ENCODE measurements around the gene BAIAP2. TPM values are rescaled to one million over a fixed set of nuclear protein-coding genes. Genes with fewer than 3 reads are reported as not detected.

The BAIAP2 gene
- total RNA-seq, 1 experiment from 2014 or later = not detected

DNA sequence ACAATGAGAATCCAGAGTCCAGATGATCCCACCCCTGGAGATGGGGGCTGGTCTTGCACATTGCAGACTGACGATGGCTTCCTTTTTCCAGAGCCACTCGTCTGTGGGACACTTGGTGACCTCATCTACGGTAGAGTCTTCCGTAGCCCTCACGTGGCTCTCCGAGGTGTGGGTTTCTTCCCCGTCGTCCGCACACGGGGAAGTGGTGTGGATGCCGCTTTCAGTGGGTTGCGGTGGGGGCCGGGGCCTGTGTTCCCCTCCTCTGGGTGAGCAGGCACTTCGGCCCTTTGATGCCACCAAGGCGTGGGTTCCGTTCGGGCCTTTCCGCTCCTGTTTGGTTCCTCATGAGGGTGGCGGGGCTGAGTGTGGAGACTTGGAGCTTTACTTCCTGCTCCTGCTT, 21.4 kb downstream of the BAIAP2 start:
- H4K20me1 ChIP-seq (ENCODE audit: insufficient read depth, low read depth, low read length) = no peaks in the 10 kb centered on the region
- H3K4me2 ChIP-seq (ENCODE audit: low read depth, low read length, poor library complexity, severe bottlenecking) = no peak overlapping the region
- H2AFZ ChIP-seq (ENCODE audit: low read length) = no peak overlapping the region
- no peaks in the 10 kb centered on the region for H3K4me1 ChIP-seq (ENCODE audit: low read length)
- H3K79me2 ChIP-seq (ENCODE audit: low read length) = no peaks in the 10 kb centered on the region
- H3K9me2 ChIP-seq (replicated peaks; ENCODE audit: insufficient read depth, low read length) = no peaks in the 10 kb centered on the region
- DNase-seq = no peak
- H3K4me3 ChIP-seq (ENCODE audit: low read length) = no peak overlapping the region
- no peaks in the 10 kb centered on the region for H3K27me3 ChIP-seq (ENCODE audit: low read length)
- H3K36me3 ChIP-seq (ENCODE audit: insufficient read depth, low read length) = no peaks in the 10 kb centered on the region
- H3K9ac ChIP-seq (ENCODE audit: low read length) = no peak overlapping the region
- no peaks in the 10 kb centered on the region for H3K9me3 ChIP-seq (ENCODE audit: low read length)
- H3K27ac ChIP-seq (ENCODE audit: low read length) = no peak overlapping the region

DNA sequence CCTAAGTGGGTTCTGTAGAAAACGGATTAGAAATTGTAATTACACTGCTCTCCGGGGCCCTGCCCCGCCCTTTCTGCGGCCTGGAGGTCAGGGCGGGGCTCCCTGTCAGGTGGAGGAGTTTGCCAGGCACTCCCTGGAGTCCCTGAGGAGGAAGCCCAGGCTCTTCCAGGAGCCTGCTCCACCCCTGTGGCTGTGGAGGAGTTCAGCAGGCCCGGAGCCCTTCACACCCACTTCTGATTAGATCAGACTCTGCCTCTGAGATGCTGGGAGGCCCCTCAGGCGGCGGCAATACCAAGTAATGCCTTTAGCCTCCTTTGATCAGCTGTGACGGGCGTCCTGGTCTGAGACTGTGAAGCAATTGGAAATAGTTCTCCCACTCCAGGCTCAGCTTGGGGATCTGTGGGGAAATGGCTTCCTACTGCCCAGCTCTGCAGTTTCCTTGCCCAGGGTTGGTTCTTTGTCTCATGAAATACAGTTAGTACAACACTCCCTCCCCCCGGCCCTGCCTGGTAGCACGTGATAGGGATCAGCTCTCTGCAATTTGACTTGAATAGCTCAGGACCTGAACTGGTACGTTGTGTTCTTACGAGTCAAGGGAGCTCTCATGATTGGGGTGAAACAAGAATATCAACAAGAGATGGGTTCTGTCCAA, 22.3 kb downstream of the BAIAP2 start:
- H3K9ac ChIP-seq (ENCODE audit: low read length) = no peak overlapping the region
- no peaks in the 10 kb centered on the region for H3K9me2 ChIP-seq (replicated peaks; ENCODE audit: insufficient read depth, low read length)
- no peaks in the 10 kb centered on the region for H4K20me1 ChIP-seq (ENCODE audit: insufficient read depth, low read depth, low read length)
- H2AFZ ChIP-seq (ENCODE audit: low read length) = no peak overlapping the region
- no peak overlapping the region for H3K4me2 ChIP-seq (ENCODE audit: low read depth, low read length, poor library complexity, severe bottlenecking)
- H3K27me3 ChIP-seq (ENCODE audit: low read length) = no peaks in the 10 kb centered on the region
- DNase-seq = no peak
- H3K4me3 ChIP-seq (ENCODE audit: low read length) = no peak overlapping the region
- H3K27ac ChIP-seq (ENCODE audit: low read length) = no peak overlapping the region
- no peaks in the 10 kb centered on the region for H3K36me3 ChIP-seq (ENCODE audit: insufficient read depth, low read length)
- H3K9me3 ChIP-seq (ENCODE audit: low read length) = no peaks in the 10 kb centered on the region
- no peaks in the 10 kb centered on the region for H3K79me2 ChIP-seq (ENCODE audit: low read length)
- H3K4me1 ChIP-seq (ENCODE audit: low read length) = no peaks in the 10 kb centered on the region

DNA sequence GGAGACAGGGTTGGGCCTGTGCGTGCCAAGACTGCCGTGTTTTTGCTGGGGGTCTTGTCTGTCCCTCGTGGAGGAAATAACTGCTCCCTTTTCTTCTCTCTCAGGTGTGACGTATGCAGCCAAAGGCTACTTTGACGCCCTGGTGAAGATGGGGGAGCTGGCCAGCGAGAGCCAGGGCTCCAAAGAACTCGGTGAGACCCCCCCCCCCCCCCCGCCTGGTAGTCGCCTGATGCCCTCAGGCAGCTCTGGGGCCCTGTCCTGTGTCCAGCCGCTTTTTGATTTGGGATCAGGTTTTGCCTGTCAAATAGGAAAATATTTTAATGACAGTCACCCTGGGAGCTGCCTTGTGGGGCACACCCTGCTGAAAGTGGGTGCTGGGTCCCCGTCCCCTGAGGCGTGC, 22.8 kb downstream of the BAIAP2 start:
- no peak for DNase-seq
- Histone ChIP-seq H3K27ac (ENCODE audit: low read length) (no peak overlapping the region), H3K79me2 (ENCODE audit: low read length) (no peaks in the 10 kb centered on the region), H3K27me3 (ENCODE audit: low read length) (no peaks in the 10 kb centered on the region), H3K4me3 (ENCODE audit: low read length) (no peak overlapping the region), H2AFZ (ENCODE audit: low read length) (no peak overlapping the region), H3K36me3 (ENCODE audit: insufficient read depth, low read length) (no peaks in the 10 kb centered on the region), H3K9me3 (ENCODE audit: low read length) (no peaks in the 10 kb centered on the region), H4K20me1 (ENCODE audit: insufficient read depth, low read depth, low read length) (no peaks in the 10 kb centered on the region), H3K9me2 (replicated peaks; ENCODE audit: insufficient read depth, low read length) (no peaks in the 10 kb centered on the region), H3K9ac (ENCODE audit: low read length) (no peak overlapping the region), H3K4me2 (ENCODE audit: low read depth, low read length, poor library complexity, severe bottlenecking) (no peak overlapping the region), H3K4me1 (ENCODE audit: low read length) (no peaks in the 10 kb centered on the region)

DNA sequence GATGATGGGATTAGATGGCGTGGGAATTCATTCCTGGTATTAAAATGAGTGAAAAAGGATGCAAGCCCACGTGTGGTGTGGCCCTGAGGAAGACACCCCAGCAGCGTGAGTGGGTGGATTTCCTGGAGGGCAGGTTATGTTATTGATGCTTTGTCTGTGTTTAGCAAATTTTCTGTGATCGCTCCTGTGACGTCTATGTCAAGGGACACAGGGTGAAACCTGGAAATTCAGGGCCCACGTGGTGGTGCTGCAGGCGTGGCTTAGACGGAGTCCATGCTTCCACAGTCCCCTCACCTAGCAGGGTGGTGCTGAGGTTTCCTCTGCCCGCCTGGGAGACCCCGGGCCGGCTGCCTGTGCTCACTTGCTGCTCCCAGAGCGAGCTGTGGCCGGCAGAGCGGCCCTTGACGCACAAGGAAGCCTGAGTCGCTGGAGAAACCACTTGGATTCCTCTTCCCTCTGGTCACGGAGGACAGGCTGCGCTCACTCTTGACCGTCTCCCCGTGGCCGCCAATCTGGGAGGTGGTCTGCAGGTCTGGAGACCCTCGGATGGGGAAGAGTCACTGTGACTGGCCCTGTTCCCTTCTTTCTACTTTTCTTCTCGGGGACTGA, 23.4 kb downstream of the BAIAP2 start:
- no peaks in the 10 kb centered on the region for H3K9me3 ChIP-seq (ENCODE audit: low read length)
- H3K79me2 ChIP-seq (ENCODE audit: low read length) = no peaks in the 10 kb centered on the region
- DNase-seq = no peak
- H3K9ac ChIP-seq (ENCODE audit: low read length) = no peak overlapping the region
- H3K27me3 ChIP-seq (ENCODE audit: low read length) = no peaks in the 10 kb centered on the region
- no peaks in the 10 kb centered on the region for H3K4me1 ChIP-seq (ENCODE audit: low read length)
- H3K4me3 ChIP-seq (ENCODE audit: low read length) = no peak overlapping the region
- H3K4me2 ChIP-seq (ENCODE audit: low read depth, low read length, poor library complexity, severe bottlenecking) = no peak overlapping the region
- no peaks in the 10 kb centered on the region for H3K36me3 ChIP-seq (ENCODE audit: insufficient read depth, low read length)
- no peak overlapping the region for H3K27ac ChIP-seq (ENCODE audit: low read length)
- H4K20me1 ChIP-seq (ENCODE audit: insufficient read depth, low read depth, low read length) = no peaks in the 10 kb centered on the region
- no peaks in the 10 kb centered on the region for H3K9me2 ChIP-seq (replicated peaks; ENCODE audit: insufficient read depth, low read length)
- no peak overlapping the region for H2AFZ ChIP-seq (ENCODE audit: low read length)

DNA sequence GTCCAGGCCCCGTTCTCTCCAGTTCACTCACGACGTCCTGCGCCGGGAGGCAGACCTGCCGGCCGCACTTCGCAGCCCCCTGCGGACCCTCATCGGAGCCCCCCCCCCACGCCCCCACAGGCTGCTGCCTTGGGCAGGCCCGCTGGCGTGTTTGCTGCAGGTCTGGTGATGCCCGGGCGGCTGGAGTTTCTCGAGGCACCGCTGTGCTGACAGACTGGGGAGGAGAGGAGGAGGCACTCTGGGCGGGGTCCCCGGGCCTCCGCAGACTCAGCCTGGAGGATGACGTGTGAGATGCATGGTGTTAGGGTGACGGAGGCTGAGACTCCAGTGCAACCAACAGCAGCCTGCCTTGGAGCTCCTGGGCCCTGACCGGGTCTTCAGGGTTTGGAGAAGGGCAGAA, 24.1 kb downstream of the BAIAP2 start:
- Histone ChIP-seq H3K4me1 (ENCODE audit: low read length) (no peaks in the 10 kb centered on the region), H3K79me2 (ENCODE audit: low read length) (no peaks in the 10 kb centered on the region), H3K9ac (ENCODE audit: low read length) (no peak overlapping the region), H3K9me3 (ENCODE audit: low read length) (no peaks in the 10 kb centered on the region), H4K20me1 (ENCODE audit: insufficient read depth, low read depth, low read length) (no peaks in the 10 kb centered on the region), H2AFZ (ENCODE audit: low read length) (no peak overlapping the region), H3K4me2 (ENCODE audit: low read depth, low read length, poor library complexity, severe bottlenecking) (no peak overlapping the region), H3K27me3 (ENCODE audit: low read length) (no peaks in the 10 kb centered on the region), H3K36me3 (ENCODE audit: insufficient read depth, low read length) (no peaks in the 10 kb centered on the region), H3K27ac (ENCODE audit: low read length) (no peak overlapping the region), H3K9me2 (replicated peaks; ENCODE audit: insufficient read depth, low read length) (no peaks in the 10 kb centered on the region), H3K4me3 (ENCODE audit: low read length) (no peak overlapping the region)
- no peak for DNase-seq

DNA sequence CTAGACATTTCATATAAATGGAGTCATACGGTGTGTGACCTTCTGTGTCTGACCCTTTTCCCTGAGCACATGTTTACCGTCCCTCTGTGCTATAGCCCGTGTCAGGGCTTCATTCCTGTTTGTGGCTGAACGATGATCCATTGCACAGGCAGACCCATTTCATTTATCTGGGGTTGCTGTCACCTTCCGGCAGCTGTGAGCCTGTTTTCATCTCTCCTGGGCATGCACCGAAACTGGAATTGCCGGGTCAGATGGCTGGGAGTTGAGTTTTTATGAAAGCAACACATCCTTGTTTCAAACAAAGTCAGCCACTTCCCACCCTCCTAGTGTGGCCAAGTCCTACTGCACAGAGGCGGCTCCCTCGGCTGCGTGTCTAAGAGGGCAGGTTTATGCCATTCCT, 25.5 kb downstream of the BAIAP2 start:
- Histone ChIP-seq H3K4me3 (ENCODE audit: low read length) (no peak overlapping the region), H4K20me1 (ENCODE audit: insufficient read depth, low read depth, low read length) (no peaks in the 10 kb centered on the region), H3K9me2 (replicated peaks; ENCODE audit: insufficient read depth, low read length) (no peaks in the 10 kb centered on the region), H3K4me2 (ENCODE audit: low read depth, low read length, poor library complexity, severe bottlenecking) (no peak overlapping the region), H3K27ac (ENCODE audit: low read length) (no peak overlapping the region), H2AFZ (ENCODE audit: low read length) (no peak overlapping the region), H3K9me3 (ENCODE audit: low read length) (no peaks in the 10 kb centered on the region), H3K36me3 (ENCODE audit: insufficient read depth, low read length) (no peaks in the 10 kb centered on the region), H3K4me1 (ENCODE audit: low read length) (no peaks in the 10 kb centered on the region), H3K79me2 (ENCODE audit: low read length) (no peaks in the 10 kb centered on the region), H3K27me3 (ENCODE audit: low read length) (no peaks in the 10 kb centered on the region), H3K9ac (ENCODE audit: low read length) (no peak overlapping the region)
- DNase-seq = no peak

DNA sequence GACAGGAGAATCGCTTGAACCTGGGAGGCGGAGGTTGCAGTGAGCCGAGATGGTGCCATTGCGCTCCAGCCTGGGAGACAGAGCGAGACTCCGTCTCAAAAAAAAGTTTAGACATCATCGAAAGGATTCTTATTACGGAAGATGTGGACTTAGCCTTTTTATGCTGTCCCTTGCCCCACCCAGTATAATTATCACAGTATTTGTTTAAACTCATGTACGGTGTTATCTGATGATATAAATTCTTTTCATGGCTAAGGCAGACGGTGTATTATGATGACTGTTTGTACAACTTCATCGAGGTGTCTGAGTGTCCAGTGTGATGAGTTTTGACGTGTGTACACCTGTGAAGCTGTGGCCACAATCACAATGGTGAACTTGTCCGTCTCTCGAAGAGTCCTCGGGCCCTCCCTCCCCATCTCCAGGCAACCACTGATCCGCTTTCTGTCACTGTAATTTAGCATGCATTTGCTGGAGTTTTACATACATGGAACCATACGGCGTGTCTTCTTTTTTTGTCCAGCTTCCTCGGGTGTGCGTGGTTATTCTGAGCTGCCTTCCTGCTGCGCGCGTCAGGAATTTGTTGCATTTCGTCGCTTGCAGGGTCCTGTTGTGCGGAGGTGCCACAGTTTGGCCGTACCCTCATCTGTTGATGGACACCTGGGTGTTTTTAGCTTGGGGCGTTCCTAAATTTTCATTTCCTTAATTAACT, 26.2 kb downstream of the BAIAP2 start:
- no peak overlapping the region for H2AFZ ChIP-seq (ENCODE audit: low read length)
- no peak for DNase-seq
- H3K9ac ChIP-seq (ENCODE audit: low read length) = no peak overlapping the region
- no peak overlapping the region for H3K4me3 ChIP-seq (ENCODE audit: low read length)
- H3K27ac ChIP-seq (ENCODE audit: low read length) = no peak overlapping the region
- no peaks in the 10 kb centered on the region for H3K9me3 ChIP-seq (ENCODE audit: low read length)
- H3K4me2 ChIP-seq (ENCODE audit: low read depth, low read length, poor library complexity, severe bottlenecking) = no peak overlapping the region
- no peaks in the 10 kb centered on the region for H3K36me3 ChIP-seq (ENCODE audit: insufficient read depth, low read length)
- no peaks in the 10 kb centered on the region for H4K20me1 ChIP-seq (ENCODE audit: insufficient read depth, low read depth, low read length)
- H3K79me2 ChIP-seq (ENCODE audit: low read length) = no peaks in the 10 kb centered on the region
- H3K27me3 ChIP-seq (ENCODE audit: low read length) = no peaks in the 10 kb centered on the region
- H3K9me2 ChIP-seq (replicated peaks; ENCODE audit: insufficient read depth, low read length) = no peaks in the 10 kb centered on the region
- H3K4me1 ChIP-seq (ENCODE audit: low read length) = no peaks in the 10 kb centered on the region

DNA sequence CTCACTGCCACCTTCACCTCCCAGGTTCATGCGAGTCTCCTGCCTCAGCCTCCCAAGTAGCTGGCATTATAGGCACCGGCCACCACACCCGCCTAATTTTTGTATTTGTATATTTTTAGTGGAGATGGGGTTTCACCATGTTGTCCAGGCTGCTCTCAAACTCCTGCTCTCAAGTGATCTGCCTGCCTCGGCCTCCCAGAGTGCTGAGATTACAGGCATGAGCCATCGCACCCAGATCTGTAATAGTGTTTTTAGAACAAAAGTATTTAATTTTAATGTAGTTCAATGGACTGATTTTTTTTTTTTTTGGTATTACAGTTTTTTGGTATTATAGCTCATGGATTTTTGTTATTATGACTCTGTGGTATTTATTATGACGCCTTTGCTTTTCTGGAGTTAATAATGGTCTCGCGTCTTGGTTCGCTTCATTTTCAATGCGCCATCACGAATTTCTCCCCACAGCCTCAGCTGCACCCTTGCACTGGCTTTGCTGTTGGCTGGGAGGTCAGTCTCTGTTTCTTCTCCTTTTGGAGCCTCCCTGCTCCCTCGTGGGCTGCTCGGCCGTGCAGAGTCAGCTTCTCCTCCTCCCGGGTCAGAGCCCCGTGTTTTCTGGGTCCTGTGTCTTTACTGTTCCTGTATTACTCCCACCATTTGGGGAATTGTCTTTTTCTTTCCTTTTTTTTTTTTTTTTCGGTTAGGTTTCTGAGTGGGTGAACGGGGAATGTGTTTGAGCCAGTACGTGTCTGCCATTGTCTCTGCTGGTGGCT, 27.2 kb downstream of the BAIAP2 start:
- Histone ChIP-seq H3K9me3 (ENCODE audit: low read length) (no peaks in the 10 kb centered on the region), H4K20me1 (ENCODE audit: insufficient read depth, low read depth, low read length) (no peaks in the 10 kb centered on the region)

More for the DNA sequence above, 27.2 kb downstream of the BAIAP2 start:
- Histone ChIP-seq H3K27ac (ENCODE audit: low read length) (no peak overlapping the region), H3K9ac (ENCODE audit: low read length) (no peak overlapping the region), H3K4me2 (ENCODE audit: low read depth, low read length, poor library complexity, severe bottlenecking) (no peak overlapping the region), H3K79me2 (ENCODE audit: low read length) (no peaks in the 10 kb centered on the region), H3K4me1 (ENCODE audit: low read length) (no peaks in the 10 kb centered on the region), H3K36me3 (ENCODE audit: insufficient read depth, low read length) (no peaks in the 10 kb centered on the region), H3K9me2 (replicated peaks; ENCODE audit: insufficient read depth, low read length) (no peaks in the 10 kb centered on the region), H3K4me3 (ENCODE audit: low read length) (no peak overlapping the region), H2AFZ (ENCODE audit: low read length) (no peak overlapping the region), H3K27me3 (ENCODE audit: low read length) (no peaks in the 10 kb centered on the region)
- no peak for DNase-seq

Data from Karpas-422 (cell line).